Ectodermal cell (in vitro differentiated cells): ENCODE measurements around the gene ITGA3.

Experiments
- H3K27ac ChIP-seq: 2 replicates; pipeline ENCODE4 v1.7.0; 2013; ENCODE audit warnings: mild to moderate bottlenecking, low read depth, low read length; ENCODE audit not compliant: insufficient read depth, poor library complexity, severe bottlenecking
- H3K27me3 ChIP-seq: 2 replicates; pipeline ENCODE4 v1.7.0; 2013; ENCODE audit warnings: mild to moderate bottlenecking, low read length; ENCODE audit not compliant: insufficient read depth, control insufficient read depth, poor library complexity, severe bottlenecking
- H3K36me3 ChIP-seq: one replicate; pipeline ENCODE4 v1.7.0; 2013; ENCODE audit warnings: low read length; ENCODE audit not compliant: control insufficient read depth, insufficient read depth
- H3K4me1 ChIP-seq: one replicate; pipeline ENCODE4 v1.7.0; 2013; ENCODE audit warnings: low read length; ENCODE audit not compliant: control insufficient read depth, insufficient read depth
- H3K4me3 ChIP-seq: 2 replicates; pipeline ENCODE4 v1.7.0; 2013; ENCODE audit warnings: low read depth, low read length, control low read depth; ENCODE audit not compliant: insufficient read depth
- H3K9me3 ChIP-seq: 2 replicates; pipeline ENCODE4 v1.7.0; 2013; ENCODE audit warnings: mild to moderate bottlenecking, low read length, moderate library complexity; ENCODE audit not compliant: control insufficient read depth
- WGBS, 2 experiments: methylation state at CpG; one replicate each; pipeline ENCODE4 v1.1.7; 2013; ENCODE audit warnings: missing lambda C conversion rate in 2 of 2; 5-methylcytosine and 5-hydroxymethylcytosine counted together

The ITGA3 gene

DNA sequence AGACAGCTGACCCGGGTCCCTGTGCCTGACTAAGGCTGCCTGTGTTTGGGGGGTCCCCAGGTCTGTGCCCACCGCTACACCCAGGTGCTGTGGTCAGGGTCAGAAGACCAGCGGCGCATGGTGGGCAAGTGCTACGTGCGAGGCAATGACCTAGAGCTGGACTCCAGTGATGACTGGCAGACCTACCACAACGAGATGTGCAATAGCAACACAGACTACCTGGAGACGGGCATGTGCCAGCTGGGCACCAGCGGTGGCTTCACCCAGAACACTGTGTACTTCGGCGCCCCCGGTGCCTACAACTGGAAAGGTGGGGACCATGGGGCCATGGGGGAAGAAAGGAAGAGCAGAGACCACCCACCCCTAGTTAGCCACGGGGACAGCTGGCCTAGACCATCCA is 12.1 kb downstream of the ITGA3 start:
- WGBS, 2 experiments, result 92 to 94% methylated on average over 13 of the region's 13 CpGs
- no peaks in the 10 kb centered on the region for H3K27me3 ChIP-seq
- H3K4me3 ChIP-seq, result no peak overlapping the region
- H3K9me3 ChIP-seq, result no peaks in the 10 kb centered on the region
- no peaks in the 10 kb centered on the region for H3K36me3 ChIP-seq
- H3K4me1 ChIP-seq, result no peaks in the 10 kb centered on the region
- H3K27ac ChIP-seq, result no peak overlapping the region

DNA sequence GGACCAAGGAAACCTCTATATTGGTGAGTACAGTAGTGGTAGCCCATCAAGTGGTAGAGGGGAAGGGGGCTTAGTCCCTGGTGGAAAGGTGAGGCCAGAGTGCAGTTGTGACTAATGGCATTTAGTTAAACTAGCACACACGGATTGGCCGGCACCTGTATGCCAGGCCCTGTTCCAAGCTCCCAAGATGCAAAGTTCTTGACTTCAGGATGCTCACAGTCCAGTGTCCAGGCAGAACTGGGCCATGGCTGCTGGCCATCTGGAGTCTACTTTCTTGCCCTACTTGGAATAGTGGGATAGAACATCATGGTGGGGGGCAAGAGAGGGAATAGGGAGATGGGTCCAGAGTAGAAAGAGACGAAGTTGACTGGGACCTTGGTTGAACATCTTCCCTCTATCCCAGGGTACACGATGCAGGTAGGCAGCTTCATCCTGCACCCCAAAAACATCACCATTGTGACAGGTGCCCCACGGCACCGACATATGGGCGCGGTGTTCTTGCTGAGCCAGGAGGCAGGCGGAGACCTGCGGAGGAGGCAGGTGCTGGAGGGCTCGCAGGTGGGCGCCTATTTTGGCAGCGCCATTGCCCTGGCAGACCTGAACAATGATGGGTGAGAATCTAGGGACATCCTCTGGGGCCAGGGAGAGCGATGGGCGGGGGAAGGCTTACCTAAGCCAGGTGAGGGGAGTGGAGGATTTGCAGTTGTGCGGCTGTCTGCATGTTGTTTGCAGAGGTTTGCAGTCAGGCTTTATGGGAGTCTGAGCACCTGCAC is 15.2 kb downstream of the ITGA3 start:
- Histone ChIP-seq H3K27ac (no peak overlapping the region), H3K4me1 (no peaks in the 10 kb centered on the region), H3K4me3 (no peak overlapping the region), H3K9me3 (no peaks in the 10 kb centered on the region), H3K36me3 (no peaks in the 10 kb centered on the region), H3K27me3 (peaks cover 6% of the 10 kb centered on the region)
- 96 to 97% methylated on average over 16 of the region's 16 CpGs for WGBS, 2 experiments

DNA sequence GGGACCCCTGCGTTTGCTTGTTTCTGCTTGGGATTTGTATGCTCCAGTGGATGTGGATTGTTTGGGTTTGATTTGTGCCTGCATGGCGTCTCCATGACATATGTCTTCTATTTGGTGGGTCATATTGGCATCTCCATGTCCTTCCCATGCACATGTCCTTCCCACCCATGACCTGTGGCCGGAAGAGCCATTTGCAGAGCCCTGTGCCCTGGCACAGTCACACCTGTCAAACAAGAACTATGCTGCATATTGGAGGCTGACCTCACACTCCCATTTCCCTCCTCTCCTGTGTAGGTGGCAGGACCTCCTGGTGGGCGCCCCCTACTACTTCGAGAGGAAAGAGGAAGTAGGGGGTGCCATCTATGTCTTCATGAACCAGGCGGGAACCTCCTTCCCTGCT is 15.8 kb downstream of the ITGA3 start:
- no peaks in the 10 kb centered on the region for H3K9me3 ChIP-seq
- H3K4me1 ChIP-seq, result peaks cover 5% of the 10 kb centered on the region
- no peaks in the 10 kb centered on the region for H3K36me3 ChIP-seq
- no peak overlapping the region for H3K27ac ChIP-seq
- 75 to 78% methylated on average over 6 of the region's 6 CpGs for WGBS, 2 experiments
- peaks cover 11% of the 10 kb centered on the region for H3K27me3 ChIP-seq
- no peak overlapping the region for H3K4me3 ChIP-seq

DNA sequence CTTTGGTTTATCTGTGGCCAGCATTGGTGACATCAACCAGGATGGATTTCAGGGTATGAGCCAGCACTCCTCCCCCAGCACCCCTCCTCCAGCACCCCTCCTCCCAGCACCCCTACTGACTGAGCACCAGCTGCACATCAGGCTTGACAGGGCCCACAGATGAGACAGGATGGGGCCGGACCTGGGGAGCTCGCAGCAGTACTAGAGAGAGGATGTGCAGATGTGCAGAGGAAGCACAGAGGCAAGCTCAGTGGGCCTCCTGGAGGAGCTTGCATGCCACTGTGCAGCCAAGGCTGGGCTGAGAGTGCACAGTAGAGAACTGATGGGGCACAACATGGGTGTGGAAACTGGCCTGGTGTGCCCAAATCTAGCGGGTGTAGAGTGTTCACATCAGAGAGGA is 16.2 kb downstream of the ITGA3 start:
- Histone ChIP-seq H3K27me3 (peaks cover 12% of the 10 kb centered on the region), H3K9me3 (no peaks in the 10 kb centered on the region), H3K36me3 (no peaks in the 10 kb centered on the region), H3K27ac (no peak overlapping the region), H3K4me3 (no peak overlapping the region), H3K4me1 (peaks cover 5% of the 10 kb centered on the region)
- WGBS, 2 experiments, result 86 to 93% methylated on average over 3 of the region's 3 CpGs

DNA sequence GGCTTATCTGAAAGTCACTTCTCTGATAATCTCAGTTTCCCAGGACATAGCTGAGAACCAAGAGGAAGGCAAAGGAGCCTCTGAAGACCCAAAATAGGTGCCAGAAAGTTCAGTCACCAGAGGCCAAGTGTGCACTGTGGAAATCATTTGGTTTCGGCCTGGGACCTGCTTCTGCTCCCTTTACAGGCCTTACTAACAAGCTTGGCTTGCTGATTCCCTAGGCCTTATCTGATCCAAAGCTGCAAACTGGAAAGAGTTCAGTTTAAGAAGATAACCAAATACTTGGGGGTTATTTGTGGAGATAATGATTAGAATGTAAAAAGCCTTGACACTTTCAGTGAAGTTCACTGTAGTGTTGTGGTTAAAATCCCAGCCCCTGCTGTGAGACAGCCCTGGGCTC is 17.0 kb downstream of the ITGA3 start:
- Histone ChIP-seq H3K27ac (no peak overlapping the region), H3K27me3 (peaks cover 14% of the 10 kb centered on the region), H3K9me3 (no peaks in the 10 kb centered on the region), H3K36me3 (no peaks in the 10 kb centered on the region), H3K4me3 (no peak overlapping the region), H3K4me1 (peaks cover 5% of the 10 kb centered on the region)
- 94 to 96% methylated on average over 1 of the region's 1 CpG for WGBS, 2 experiments

DNA sequence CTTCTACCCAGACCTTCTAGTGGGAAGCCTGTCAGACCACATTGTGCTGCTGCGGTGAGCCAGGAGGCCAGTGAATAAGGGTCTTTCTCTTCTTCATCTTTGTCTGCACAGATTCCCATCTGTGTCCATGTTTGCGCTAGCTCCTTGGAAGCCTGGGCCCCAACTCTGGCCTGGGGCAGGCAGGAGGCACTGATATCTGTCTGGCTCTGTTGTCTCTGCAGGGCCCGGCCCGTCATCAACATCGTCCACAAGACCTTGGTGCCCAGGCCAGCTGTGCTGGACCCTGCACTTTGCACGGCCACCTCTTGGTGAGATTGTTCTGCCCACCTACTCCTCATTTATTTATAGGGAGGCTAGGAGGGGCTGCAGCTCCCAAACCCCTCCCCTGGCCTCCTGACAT is 18.3 kb downstream of the ITGA3 start:
- H3K36me3 ChIP-seq, result no peaks in the 10 kb centered on the region
- peaks cover 5% of the 10 kb centered on the region for H3K4me1 ChIP-seq
- no peak overlapping the region for H3K4me3 ChIP-seq
- no peak overlapping the region for H3K27ac ChIP-seq
- 88 to 94% methylated on average over 6 of the region's 6 CpGs for WGBS, 2 experiments
- H3K9me3 ChIP-seq, result no peaks in the 10 kb centered on the region
- H3K27me3 ChIP-seq, result peaks cover 14% of the 10 kb centered on the region

DNA sequence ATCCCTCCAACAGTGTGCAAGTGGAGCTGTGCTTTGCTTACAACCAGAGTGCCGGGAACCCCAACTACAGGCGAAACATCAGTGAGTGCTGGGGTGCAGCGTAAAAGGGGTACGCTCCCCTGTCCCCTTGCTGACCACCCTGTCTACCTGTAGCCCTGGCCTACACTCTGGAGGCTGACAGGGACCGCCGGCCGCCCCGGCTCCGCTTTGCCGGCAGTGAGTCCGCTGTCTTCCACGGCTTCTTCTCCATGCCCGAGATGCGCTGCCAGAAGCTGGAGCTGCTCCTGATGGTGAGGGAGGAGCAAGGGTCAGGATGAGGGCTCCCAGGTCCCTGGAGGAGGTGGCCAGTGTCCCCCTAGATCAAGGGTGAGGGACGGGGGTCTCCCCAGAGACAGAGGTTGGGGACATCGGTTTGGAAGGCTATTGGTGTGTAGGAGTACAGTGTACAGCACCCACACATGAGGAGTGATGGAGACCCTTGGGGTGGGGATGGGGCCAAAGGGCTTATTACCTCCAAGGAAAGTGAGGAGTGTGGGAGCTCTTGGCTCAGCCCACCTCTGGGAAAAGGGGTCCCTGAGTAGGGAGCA is 19.6 kb downstream of the ITGA3 start:
- H3K4me1 ChIP-seq, result peaks cover 5% of the 10 kb centered on the region
- H3K4me3 ChIP-seq, result no peak overlapping the region
- WGBS, 2 experiments, result 94 to 95% methylated on average over 16 of the region's 16 CpGs
- no peaks in the 10 kb centered on the region for H3K36me3 ChIP-seq
- H3K27ac ChIP-seq, result no peak overlapping the region
- H3K27me3 ChIP-seq, result peaks cover 14% of the 10 kb centered on the region
- no peaks in the 10 kb centered on the region for H3K9me3 ChIP-seq

DNA sequence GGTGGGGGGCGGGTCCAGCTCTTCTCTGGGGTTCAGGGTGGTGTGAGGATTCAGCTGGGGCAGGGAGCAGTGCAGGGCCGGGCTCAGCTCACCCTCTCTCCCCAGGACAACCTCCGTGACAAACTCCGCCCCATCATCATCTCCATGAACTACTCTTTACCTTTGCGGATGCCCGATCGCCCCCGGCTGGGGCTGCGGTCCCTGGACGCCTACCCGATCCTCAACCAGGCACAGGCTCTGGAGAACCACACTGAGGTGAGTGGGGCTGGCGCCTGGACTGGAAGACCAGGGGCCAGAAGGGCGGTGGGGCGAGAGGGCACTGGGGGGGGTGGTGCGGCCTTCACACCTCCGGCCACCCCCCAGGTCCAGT is 20.3 kb downstream of the ITGA3 start:
- Histone ChIP-seq H3K4me1 (peaks cover 5% of the 10 kb centered on the region), H3K4me3 (no peak overlapping the region), H3K9me3 (no peaks in the 10 kb centered on the region), H3K27ac (no peak overlapping the region), H3K27me3 (peaks cover 14% of the 10 kb centered on the region), H3K36me3 (no peaks in the 10 kb centered on the region)
- WGBS, 2 experiments, result 88 to 91% methylated on average over 16 of the region's 16 CpGs

DNA sequence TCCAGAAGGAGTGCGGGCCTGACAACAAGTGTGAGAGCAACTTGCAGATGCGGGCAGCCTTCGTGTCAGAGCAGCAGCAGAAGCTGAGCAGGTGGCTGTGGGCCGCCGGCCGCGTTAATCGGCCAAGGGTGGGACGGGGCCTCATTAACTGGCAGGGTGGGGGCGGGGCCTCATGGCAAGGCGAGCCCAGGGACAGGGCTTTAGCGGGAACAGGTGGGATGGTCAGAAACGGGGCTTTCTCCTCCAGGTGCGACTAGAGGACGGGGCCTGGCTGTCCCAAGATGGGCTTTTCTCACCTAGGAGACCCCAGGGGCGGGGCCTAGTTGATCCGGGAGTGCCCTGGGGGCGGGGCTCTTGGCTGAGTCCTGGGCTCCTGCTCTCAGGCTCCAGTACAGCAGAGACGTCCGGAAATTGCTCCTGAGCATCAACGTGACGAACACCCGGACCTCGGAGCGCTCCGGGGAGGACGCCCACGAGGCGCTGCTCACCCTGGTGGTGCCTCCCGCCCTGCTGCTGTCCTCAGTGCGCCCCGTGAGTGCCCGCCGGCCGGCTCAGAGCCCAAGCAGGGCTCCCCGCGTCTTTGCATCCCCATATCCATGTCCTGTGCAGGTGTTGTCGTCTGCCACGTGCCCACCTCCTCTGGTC is 20.8 kb downstream of the ITGA3 start:
- WGBS, 2 experiments, result 64 to 69% methylated on average over 39 of the region's 39 CpGs
- Histone ChIP-seq H3K4me1 (peaks cover 5% of the 10 kb centered on the region), H3K4me3 (no peak overlapping the region), H3K36me3 (no peaks in the 10 kb centered on the region), H3K27ac (no peak overlapping the region), H3K9me3 (no peaks in the 10 kb centered on the region), H3K27me3 (peaks cover 14% of the 10 kb centered on the region)

DNA sequence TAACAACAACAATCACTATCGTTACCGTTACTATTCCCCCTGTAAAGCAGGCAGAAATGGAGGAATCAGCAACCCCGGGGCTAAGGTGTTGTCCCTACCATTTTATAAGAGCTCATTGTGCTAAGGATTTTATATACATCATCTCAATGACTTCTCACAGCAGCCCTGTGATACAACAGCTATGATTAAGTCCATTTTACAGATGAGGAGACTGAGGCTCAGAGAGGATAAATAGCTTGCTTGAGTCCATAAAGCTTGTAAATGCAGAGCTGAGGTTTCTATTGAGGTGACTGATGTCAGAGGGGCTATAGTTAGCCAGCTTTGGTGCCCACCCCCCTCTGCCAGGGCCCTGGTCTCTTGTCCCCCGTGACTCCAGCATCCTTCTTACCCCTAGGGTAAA is 22.5 kb downstream of the ITGA3 start:
- no peaks in the 10 kb centered on the region for H3K36me3 ChIP-seq

More for the DNA sequence above, 22.5 kb downstream of the ITGA3 start:
- Histone ChIP-seq H3K4me1 (peaks cover 5% of the 10 kb centered on the region), H3K27ac (no peak overlapping the region), H3K4me3 (no peak overlapping the region), H3K9me3 (no peaks in the 10 kb centered on the region), H3K27me3 (peaks cover 14% of the 10 kb centered on the region)
- 92 to 93% methylated on average over 4 of the region's 4 CpGs for WGBS, 2 experiments
